ENCODE data around the gene TMEM131L.
A peak's percentile ranks its signal among the peaks of the same experiment; 100 is the strongest.

TMEM131L gene

DNA sequence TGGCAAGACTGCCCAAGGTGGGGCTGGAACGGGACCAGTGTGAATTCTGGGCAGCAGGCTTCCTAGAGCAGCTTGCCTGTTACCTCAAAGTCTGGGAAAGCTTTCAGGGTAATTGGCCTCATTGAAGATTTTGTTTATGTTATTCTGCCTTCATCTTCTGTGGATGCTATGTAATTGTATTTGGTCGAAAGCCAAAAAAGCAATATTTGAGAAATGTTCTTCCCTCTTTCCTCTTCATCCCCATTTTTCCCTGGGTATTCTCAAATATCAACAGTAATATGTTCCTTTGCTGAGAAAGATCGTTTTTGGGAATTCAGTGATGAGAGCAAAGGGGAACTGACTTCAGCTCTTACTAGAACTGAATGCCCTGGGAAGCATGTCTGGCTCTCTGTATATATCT lies 12.9 kb downstream of the TMEM131L start:
- DNase-seq (ENCODE audit: low spot score) = no peak

DNA sequence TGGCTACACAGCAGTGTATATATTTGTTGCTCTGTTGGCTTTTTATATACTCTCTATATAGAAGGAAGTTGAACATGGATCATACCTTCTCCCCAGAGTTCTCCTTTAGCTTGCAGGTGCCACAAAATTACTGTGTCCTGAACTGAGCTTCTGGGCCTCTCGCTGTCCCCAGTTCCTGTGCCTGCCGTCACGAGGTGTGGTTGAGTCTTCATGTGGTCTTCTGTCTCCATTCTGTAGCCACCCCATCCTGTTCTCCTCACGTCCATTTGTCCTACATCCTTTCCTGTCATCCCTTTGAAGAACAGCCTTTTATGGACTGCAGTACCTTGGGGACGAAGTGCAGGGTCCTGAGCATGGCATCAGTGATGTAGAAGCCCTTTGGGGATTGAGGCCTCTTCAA lies 14.5 kb downstream of the TMEM131L start:
- DNase-seq (ENCODE audit: low spot score) = no peak

DNA sequence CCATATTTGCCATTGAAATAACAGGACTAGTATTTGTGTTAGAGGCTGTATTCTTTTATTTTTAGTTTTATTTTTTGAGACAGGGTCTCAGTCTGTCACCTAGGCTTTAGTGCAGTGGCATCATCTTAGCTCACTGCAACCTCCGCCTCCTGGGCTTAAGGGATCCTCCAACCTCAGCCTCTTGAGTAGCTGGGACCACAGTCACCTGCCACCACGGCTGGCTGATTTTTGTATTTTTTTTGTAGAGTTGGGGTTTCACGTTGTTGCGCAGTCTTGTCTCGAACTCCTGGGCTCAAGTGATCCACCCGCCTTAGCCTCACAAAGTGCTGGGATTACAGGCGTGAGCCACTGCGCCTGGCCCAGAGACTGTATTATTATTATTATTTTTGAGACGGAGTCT lies 15.3 kb downstream of the TMEM131L start:
- no peak for DNase-seq (ENCODE audit: low spot score)

DNA sequence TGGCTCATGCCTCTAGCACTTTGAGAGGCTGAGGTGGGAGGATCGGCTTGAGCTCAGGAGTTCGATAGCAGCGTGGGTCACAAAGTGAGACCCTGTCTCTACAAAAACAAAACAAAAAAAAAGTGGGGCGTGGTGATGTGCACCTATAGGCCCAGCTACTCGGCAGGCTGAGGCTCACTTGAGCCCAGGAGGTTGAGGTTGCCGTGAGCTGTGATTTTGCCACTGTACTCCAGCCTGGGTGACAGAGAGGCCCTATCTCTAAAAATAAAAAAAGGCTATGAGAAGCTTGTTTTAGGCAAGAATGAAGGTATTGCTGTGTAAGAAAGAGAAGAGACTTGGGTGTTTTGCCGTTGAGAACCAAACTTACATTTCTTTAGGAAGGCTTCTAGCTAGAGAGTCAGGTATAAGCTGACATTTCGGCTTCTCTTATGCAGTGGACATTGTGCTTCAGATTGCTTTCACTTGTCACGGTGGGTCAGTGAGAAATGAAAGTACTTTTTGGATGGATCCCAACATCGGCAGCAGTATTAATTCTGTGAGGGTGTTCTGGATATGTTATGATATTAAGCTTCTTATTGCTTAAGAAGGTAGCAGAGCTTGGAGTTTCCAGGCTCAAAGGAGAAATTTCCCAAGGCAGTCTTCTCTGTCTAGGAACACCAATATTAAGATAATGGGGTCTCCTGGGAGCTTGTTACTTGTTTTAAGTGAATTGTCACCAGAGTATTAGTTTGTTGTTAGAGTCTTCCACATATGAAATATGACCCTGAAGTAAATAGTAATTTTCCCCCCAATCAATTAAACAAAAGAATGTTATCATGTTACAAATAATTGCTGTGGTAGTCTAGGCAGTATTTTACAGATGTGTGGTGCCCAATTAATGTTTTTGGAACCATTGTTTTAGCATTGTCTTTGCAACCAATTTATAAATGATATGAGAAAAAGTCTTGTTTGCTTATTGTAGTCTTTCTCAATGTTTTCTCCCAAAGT lies 17.6 kb downstream of the TMEM131L start:
- DNase-seq (ENCODE audit: low spot score) = no peak

DNA sequence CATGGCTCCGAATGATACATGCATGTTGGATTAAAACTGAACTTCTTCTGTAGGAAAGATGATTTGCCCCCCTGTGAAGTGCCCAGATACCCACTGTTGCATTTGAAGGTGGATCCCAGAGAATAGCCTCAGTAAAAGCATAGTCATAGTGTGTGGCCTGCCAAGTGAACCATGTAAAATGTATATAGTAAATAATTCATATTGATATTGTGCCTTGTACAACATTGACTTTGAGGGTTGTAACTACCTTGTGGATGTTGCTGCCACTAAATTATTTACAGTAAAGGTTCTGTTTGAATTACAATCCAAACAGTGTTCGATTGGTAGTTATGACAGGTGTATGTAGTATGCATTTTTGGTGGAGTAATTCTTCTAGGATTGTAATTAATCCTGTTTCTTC lies 19.2 kb downstream of the TMEM131L start:
- DNase-seq (ENCODE audit: low spot score) = no peak

DNA sequence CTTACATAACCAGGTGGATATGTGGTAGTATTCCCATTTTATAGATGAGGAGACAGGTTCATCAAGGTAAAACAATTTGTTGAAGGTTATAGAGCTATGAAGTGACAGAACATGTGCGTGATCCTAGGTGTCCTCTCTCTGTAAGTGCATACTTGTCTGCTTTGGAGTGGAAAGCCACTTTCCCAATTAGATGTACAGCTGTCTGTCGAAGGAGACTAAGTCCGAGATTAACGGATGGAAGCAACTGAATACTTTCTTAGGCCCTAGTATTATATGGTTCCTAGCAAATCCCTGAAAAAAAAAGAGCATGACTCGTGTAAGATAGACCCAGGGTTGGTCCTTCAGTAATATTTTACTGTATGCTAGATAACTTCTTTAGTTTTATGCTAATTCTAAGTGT lies 19.7 kb downstream of the TMEM131L start:
- no peak for DNase-seq (ENCODE audit: low spot score)

DNA sequence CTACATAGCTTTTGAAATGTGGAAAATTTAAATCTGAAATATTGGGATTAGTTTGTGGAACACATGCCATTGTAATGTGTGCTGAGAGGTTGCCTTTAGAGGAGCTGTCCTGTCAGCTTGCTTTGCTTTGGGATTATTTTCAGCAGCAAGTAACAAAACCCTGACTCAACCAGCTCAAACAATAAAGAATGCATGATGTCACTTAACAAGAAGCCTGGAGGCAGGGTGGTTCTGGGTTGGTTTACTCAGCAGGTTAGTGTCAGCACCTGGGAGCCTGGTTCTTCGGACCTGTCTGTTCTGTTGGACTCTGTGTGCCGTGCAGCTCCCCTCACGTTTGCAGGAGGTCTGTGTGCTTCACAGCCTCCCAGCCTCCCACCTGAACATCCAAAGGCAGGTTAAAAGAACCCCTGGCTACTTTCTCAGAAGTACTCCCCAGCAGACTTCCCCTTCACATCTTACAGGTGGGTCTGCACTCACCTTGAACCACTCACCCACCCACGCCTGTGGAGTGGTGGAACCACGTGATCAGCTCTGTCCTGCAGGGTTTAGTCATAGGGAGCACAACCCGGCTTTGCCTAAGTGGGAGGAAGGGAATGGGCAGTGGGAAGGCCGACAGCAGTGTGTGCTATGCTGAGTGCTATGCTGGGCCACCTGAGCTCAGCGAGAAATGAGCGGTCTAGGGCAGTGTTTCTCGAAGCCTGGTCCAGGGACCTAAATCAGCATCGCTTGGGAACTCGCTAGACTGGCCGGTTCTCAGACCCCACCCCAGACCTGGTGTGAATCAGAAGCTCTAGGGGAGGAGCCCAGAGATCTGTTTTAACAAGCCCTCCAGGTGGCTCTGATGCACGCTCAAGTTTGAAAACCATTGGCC lies 20.4 kb downstream of the TMEM131L start:
- peak; percentile 54 for DNase-seq (ENCODE audit: low spot score)

DNA sequence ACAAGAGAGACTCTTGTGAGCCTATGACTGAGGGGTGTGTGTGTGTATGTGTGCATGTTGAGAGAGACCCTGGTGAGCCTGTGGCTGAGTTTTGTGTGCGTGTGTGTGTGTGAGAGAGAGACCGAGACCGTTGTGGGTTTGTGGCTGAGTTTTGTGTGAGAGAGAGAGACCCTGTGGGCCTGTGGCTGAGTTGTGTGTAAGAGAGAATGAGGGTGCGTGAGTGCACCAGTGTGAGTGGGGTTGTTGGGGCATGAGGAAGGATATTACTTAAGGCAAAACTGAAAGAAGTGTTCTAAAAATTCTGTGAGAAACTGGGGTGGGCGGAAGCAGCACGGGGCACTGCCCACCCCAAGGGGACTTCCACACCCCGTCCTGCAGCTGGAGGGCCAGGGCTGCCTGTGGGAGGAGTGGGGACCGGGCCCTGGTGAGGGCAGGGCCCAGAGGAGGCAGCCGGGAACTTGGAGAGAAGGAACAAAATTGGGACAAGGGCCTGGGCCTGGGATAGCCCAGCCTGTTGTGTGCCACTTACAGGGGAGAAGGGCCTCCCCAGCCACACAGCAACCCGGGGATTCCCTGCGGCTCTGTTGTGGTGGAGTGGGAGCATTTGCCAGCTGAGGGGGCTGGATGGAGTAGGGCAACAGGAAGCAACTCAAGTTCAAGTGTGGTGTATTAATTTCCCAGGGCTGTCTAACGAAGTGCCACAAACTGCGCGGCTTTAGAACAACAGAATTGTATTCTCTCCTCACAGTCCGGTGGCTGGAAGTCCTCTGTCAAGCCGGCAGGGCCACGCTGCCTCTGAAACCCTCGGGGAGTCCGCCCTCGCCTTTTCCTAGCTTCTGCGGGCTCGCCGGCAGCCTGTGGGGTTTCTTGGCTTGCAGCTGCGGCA lies 22.1 kb downstream of the TMEM131L start:
- peak; percentile 71 for DNase-seq (ENCODE audit: low spot score)

DNA sequence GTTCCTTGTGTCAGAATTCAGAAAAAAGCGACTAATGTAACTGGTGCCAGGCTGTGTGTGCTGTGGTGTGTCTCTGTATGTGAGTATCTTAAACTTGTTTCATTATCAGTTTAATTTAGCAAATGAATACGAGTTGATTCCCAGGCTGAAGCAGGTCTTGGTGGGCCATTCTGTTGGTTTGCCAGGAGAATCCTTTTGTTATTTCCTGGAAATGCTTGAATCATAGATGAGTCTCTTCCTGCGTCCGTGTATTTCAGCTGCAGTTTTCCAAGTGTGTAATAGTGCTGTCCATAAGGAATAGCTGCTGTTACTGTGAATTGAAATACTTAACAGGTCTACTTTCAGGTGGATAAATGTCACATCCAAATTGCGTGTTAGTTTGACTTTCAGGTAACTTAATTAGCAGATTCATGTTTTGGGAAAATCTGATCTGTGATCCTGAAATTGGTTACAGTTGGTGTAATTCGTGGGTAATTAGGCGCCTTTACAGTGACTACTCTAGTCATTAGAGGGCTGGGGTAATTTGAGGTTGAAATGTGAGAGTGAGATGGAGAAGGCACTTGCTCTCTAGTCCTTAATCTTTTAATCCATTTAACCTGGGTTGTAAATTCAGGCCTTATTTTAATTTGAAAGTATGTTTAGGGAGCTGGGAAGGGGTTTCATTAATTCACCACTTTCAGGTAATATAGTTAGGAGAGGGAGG lies 23.8 kb downstream of the TMEM131L start:
- DNase-seq (ENCODE audit: low spot score) = no peak

DNA sequence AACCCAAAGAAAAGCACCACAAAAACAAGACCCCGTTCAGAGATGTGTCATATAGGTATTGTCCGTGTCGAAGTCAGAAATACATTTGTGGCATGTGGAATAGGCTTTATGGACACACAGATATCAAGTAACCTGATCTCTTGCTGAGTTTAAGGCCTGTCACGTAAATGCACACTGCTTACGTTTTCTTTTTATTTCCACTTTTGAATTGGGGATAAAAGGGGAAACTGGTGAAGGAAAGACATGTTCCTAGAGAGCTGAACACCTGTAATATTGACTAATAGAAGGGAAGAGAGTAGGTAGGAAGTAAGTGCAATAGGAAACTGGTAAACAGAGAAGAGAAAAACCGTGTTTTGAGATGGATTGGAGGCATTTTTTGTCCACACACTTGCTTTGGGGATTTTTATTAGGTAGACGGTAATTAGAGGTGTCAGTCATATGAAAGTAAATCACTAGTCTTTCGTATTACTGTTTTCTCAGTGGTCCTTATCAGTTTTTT lies 24.9 kb downstream of the TMEM131L start:
- DNase-seq (ENCODE audit: low spot score) = no peak

DNA sequence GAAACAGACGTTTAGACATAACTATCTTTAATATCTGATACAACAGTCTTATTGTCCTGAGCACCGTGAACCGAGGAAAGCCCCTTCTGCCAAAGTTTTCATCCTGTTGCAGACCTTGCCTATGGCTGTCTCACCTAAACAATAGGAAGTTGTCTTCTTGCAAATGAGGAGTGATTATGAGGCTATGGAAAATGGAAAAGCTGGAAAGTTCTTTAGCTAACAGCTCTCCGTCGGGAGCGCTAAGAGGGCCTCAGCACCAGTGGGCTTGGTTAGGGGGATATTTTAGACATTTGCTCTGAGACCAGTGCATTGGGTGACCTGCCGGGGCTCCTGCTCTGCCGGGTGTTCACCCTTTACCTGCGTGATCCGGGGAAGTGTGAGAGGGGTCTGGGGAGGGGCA lies 28.4 kb downstream of the TMEM131L start:
- no peak for DNase-seq (ENCODE audit: low spot score)

DNA sequence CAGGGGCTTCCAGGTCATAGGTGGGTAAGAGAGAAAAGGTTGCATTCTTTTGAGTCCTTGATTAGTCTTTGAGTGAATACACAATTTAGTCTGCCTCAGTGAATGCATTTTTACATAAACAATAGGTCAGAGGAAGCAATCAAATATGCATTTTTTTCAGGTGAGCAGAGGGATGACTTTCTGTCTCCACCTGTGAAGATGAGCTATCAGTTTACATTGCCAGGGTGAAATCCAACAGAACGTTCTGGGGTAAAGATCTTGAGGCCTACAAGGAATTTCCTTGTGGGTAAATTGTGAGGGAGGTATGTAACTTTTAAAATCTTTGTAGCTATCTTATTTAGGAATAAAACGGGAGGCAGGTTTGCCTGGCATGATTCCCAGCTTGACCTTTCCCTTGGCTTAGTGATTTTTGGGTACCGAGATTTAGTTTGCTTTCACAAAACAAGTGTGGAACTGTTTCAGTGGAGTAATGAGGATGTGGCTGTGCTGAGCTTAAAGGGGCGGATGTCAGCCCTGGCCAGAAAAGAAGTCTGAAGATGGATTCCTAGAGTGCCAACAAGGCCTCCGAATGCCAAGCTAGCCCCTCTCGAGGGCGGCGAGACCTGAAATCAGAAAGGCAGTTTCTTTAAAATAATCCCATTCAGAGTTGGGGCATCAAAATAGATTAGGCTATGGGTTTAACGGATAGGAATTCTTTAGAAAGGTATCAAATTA lies 29.5 kb downstream of the TMEM131L start:
- no peak for DNase-seq (ENCODE audit: low spot score)

DNA sequence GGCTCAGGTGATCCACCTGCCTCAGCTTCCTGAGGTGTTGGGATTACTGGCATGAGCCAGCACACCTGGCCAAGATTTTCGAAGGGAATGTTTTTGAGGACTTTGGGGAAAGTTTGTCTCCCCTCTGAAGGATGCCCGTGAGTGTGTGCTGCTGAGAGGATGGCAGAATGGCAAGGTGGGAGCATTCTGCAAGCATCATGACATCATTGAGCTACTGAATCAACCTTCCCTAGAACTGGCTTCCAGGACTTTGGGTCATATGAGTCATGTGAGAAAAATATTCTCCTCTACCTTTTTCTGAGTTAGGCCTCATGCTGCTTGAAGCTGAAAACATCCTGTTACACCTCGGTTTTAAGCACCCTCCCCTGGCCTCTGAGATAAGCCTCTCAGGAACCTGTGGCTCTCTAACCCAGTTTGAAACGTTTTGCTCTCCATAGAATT lies 31.0 kb downstream of the TMEM131L start:
- DNase-seq (ENCODE audit: low spot score) = peak; percentile 84

DNA sequence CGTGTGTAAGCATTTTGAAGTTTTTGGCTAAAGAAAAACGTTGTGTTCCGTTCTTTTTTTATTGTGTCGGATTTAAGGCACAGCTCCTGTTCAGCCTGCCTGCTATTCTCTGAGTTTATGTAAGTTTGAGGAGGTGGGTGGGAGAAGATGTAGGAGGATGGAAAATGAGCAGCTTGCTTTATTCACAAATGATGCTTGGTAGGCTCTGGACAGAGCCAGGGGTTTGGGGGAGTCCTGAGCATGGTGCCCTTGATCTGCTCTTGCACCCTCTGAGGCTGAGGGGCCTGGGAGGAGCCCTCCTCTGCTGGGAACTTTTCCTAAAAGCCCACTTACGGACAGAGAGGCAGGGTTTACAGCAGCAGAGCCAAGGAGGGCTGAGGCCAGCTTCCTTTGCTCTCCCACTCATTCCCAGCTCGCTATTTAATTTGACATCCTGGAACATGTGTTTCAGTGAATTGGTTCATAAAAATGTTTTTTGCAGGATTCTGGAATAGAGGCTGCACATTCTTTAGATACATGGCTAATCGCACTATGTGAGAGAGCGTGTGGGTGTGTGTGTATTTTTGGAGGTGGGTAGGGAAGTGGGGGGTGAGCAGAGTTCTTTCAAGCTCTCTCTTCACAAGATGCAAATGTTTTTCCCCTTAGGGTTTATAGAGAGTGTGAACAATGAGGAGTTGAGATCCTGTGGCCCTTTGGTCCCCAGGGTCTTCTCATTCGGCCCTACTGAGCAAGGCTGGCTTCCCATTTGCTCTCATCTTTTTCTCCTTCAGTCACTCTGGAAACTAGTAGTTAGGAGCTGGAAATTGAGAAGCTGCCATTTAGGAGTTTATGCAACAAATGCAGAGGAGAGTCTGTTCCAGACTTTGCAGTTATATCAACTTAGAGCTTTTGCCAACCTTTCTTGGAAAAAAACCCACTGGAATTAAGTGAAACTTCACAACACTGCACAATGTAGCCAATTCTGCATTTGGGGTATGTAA lies 32.1 kb downstream of the TMEM131L start:
- DNase-seq (ENCODE audit: low spot score) = no peak

DNA sequence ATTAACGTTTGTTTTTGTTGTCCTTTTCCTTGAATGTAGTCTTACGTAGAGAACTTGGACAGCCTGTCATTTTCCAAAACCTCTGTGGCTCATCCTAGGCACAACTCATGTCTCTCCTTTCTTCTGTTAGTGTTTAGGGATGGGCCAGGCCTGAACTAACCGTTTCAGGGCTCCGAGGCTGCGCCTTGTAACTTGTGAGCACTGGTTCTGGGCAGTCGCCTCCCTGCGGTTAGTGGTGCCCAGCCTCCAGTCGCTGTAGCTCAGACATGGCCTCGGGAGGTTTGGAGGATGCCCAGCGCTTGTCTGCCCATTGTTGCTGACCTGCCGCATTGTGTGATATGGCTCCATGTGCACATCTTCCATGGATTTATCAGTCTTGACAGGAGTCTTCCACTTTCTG lies 32.8 kb downstream of the TMEM131L start:
- DNase-seq (ENCODE audit: low spot score) = no peak

DNA sequence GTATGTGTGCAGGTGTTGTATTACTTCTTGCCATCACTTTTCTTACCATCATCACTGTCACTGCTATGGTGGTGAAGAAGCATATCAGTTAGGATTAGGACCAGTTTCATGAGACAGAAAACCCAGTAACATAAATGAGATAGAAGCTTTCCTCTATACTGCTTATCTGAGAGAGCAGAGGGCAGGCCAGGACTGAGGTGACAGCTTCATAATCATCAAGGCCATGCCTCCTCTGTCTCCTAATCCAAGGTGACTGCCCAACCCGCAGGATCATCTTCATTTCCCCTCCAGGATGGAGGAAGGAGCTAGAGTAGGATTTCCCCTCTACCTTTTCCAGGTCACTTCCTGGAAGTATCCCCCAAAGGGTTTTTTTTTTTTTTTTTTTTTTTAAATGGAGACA lies 35.4 kb downstream of the TMEM131L start:
- no peak for DNase-seq (ENCODE audit: low spot score)

DNA sequence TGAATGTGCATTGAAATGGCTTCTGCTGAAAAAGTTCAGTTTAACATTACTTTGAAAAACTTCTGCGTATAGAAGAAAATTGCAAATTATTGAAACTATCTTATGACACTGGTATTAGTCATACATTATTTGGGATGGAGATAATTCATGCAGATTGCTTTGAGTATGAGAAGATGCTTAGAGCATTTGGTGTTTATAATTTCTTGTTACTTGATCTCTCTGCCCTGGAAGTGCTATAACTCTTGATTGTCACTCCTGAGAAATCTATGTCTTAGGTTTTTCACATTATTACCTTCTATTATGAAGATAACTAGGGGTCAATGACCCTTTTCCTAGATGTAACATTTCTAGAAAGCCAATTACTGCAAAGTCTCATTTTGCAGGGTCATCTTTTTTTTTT lies 36.4 kb downstream of the TMEM131L start:
- DNase-seq (ENCODE audit: low spot score) = peak; percentile 33

DNA sequence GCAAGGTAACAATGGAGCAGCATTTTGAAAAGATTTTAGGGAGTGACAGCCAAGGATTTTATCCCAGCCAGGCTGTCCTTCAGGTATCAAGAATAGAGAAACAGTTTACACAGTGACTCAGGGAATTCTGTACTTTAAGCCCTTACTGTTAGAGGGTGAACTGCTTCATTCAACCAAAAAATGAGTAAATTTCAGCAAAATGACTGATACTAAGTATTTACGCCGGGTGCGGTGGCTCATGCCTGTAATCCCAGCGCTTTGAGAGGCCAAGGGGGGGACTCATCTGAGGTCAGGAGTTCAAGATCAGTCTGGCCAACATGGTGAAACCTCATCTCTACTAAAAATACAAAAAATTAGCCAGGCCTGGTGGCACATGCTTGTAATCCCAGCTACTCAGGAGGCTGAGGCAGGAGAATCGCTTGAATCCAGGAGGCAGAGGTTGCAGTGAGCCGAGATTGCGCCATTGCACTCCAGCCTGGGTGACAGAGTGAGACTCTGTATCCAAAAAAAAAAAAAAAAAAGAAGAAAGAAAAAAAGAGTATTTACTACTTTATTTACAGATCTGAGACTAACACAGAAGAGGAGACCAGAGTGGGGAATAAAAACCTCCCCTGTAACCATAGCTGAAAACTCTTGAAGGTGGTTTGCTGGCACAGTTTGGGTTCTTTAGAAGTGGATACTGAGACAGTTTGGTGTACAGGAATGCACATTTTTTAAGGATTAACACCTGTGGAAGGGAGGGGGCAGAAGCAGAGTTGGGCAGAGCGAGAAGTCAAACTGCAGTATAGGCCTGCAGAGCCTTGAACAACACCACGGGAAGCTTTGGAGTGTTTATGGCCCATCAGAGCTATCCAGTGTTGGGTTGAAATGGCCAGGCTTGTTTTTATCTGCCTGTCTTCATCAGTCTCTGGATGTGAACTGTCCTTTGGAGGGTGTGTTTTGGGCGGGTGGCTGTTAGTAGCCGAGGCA lies 40.5 kb downstream of the TMEM131L start:
- DNase-seq (ENCODE audit: low spot score) = no peak

Measured in CD4-positive, alpha-beta T cell treated with Interleukin-2 at 100 ng/mL for 4 hours (primary cell).